IMR-90 (cell line): ENCODE measurements around the gene ARFGAP3. TPM values are rescaled to one million over a fixed set of nuclear protein-coding genes. Genes with fewer than 3 reads are reported as not detected.

Experiments
- ATAC-seq: fragments of 200-7000 bp; cut with Tn5 transposase; 2 replicates; pipeline ENCODE4 v1.9.1; 2020; ENCODE audit warnings: low read depth, mild to moderate bottlenecking, moderate library complexity
- BruUV-seq: library from RNA; stranded (reverse); fragments of 400-500 nt; replicated peaks from 2 replicates; lab custom pipeline; 2021; lab: Mats Ljungman, UMichigan
- CTCF ChIA-PET: fragments of 300-600 bp; formaldehyde crosslinking; extraction: SDS; loops from one replicate; lab custom pipeline; 2021; ENCODE audit warnings: antibody characterized with exemption; lab: Yijun Ruan, JAX
- POLR2A ChIA-PET: fragments of 300-600 bp; sonication (Branson Sonifier 250); formaldehyde crosslinking; loops from one replicate; lab custom pipeline; 2022; ENCODE audit warnings: antibody characterized with exemption; ENCODE audit not compliant: unreplicated experiment; lab: Charles Lee
- DNase-seq: peaks from one replicate; pipeline ENCODE4 v3.0.0; 2013
- H2AFZ ChIP-seq: replicated peaks from 2 replicates; pipeline ENCODE3; 2013; ENCODE audit warnings: low read length, mild to moderate bottlenecking; ENCODE audit not compliant: poor library complexity
- H2AK5ac ChIP-seq: 2 replicates; pipeline ENCODE4 v1.6.1; 2013; ENCODE audit warnings: low read depth, low read length, inconsistent platforms
- H2AK9ac ChIP-seq: replicated peaks from 2 replicates; pipeline ENCODE3; 2013; ENCODE audit warnings: mild to moderate bottlenecking, low read depth, low read length, moderate library complexity; ENCODE audit not compliant: poor library complexity
- H2BK120ac ChIP-seq: 2 replicates; pipeline ENCODE4 v1.6.1; 2013; ENCODE audit warnings: low read depth, low read length, inconsistent platforms
- H2BK15ac ChIP-seq: 3 replicates; pipeline ENCODE4 v1.6.1; 2013; ENCODE audit warnings: low read depth, low read length, inconsistent platforms
- H2BK20ac ChIP-seq: 2 replicates; pipeline ENCODE4 v1.6.1; 2013; ENCODE audit warnings: low read depth, mild to moderate bottlenecking, inconsistent platforms, low read length, moderate library complexity
- H2BK5ac ChIP-seq: 2 replicates; pipeline ENCODE4 v1.6.1; 2013; ENCODE audit warnings: mild to moderate bottlenecking, low read depth, low read length, inconsistent platforms; ENCODE audit not compliant: poor library complexity, severe bottlenecking
- H3K14ac ChIP-seq: replicated peaks from 2 replicates; pipeline ENCODE4 v1.6.1; 2013; ENCODE audit warnings: low read depth, low read length, inconsistent platforms
- H3K18ac ChIP-seq: 2 replicates; pipeline ENCODE4 v1.6.1; 2013; ENCODE audit warnings: low read depth, low read length, control low read depth
- H3K23ac ChIP-seq: 2 replicates; pipeline ENCODE4 v1.6.1; 2013; ENCODE audit warnings: low read depth, low read length, inconsistent platforms
- H3K27ac ChIP-seq: 2 replicates; pipeline ENCODE4 v1.5.1; 2013; ENCODE audit warnings: mild to moderate bottlenecking, control low read depth, low read length; ENCODE audit not compliant: insufficient read depth
- H3K27me3 ChIP-seq: 2 replicates; pipeline ENCODE4 v1.6.1; 2013; ENCODE audit warnings: low read length; ENCODE audit not compliant: control insufficient read depth, insufficient read depth
- H3K36me3 ChIP-seq: 2 replicates; pipeline ENCODE4 v1.6.1; 2013; ENCODE audit warnings: low read length, mixed read lengths; ENCODE audit not compliant: control insufficient read depth, insufficient read depth
- H3K4ac ChIP-seq: 2 replicates; pipeline ENCODE4 v1.6.1; 2013; ENCODE audit warnings: low read depth, low read length, inconsistent platforms
- H3K4me1 ChIP-seq: 2 replicates; pipeline ENCODE4 v1.6.1; 2013; ENCODE audit warnings: low read length, mixed read lengths; ENCODE audit not compliant: control insufficient read depth, insufficient read depth
- H3K4me2 ChIP-seq: 2 replicates; pipeline ENCODE4 v1.6.1; 2013; ENCODE audit warnings: low read depth, mild to moderate bottlenecking, control low read depth, low read length, moderate library complexity
- H3K4me3 ChIP-seq: 2 replicates; pipeline ENCODE4 v1.5.1; 2013; ENCODE audit warnings: low read depth, mild to moderate bottlenecking, control low read depth, low read length, moderate library complexity; ENCODE audit not compliant: insufficient read depth
- H3K56ac ChIP-seq: 2 replicates; pipeline ENCODE4 v1.6.1; 2013; ENCODE audit warnings: low read length, inconsistent platforms; ENCODE audit not compliant: insufficient read depth; ENCODE audit errors: extremely low read depth
- H3K79me1 ChIP-seq, 2 experiments: 2 replicates each; pipeline ENCODE4 v1.6.1; 2013; ENCODE audit warnings: low read length in 2 of 2, inconsistent platforms in 1 of 2, low read depth in 1 of 2
- H3K9ac ChIP-seq: 2 replicates; pipeline ENCODE4 v1.6.1; 2013; ENCODE audit warnings: low read depth, low read length, control low read depth
- H3K9me1 ChIP-seq: 2 replicates; pipeline ENCODE4 v1.6.1; 2013; ENCODE audit warnings: low read length, inconsistent platforms; ENCODE audit not compliant: insufficient read depth
- H3K9me3 ChIP-seq: 2 replicates; pipeline ENCODE4 v1.6.1; 2013; ENCODE audit warnings: low read length; ENCODE audit not compliant: control insufficient read depth, insufficient read depth
- H4K20me1 ChIP-seq: 2 replicates; pipeline ENCODE4 v1.6.1; 2013; ENCODE audit warnings: low read length, inconsistent platforms; ENCODE audit not compliant: insufficient read depth
- H4K5ac ChIP-seq: 2 replicates; pipeline ENCODE4 v1.6.1; 2013; ENCODE audit warnings: mild to moderate bottlenecking, low read depth, low read length, control low read depth
- H4K8ac ChIP-seq, 2 experiments: 2 replicates each; pipeline ENCODE4 v1.6.1; 2013; ENCODE audit warnings: low read depth in 2 of 2, low read length in 2 of 2, control low read depth in 1 of 2, inconsistent platforms in 1 of 2
- H4K91ac ChIP-seq: 2 replicates; pipeline ENCODE4 v1.6.1; 2013; ENCODE audit warnings: low read depth, low read length, inconsistent platforms; ENCODE audit not compliant: insufficient read depth
- BHLHE40 ChIP-seq: fragments of 150-350 bp; IDR thresholded peaks from 2 replicates; pipeline ENCODE4 v1.6.1; 2016; ENCODE audit warnings: mild to moderate bottlenecking, low read depth, low read length
- CHD1 ChIP-seq: IDR thresholded peaks from 2 replicates; pipeline ENCODE4 v1.6.1; 2012; ENCODE audit warnings: low read depth, low read length, improper control_type of control experiment
- FOS ChIP-seq: fragments of 150-350 bp; IDR thresholded peaks from 2 replicates; pipeline ENCODE4 v1.6.1; 2016; ENCODE audit warnings: low read depth, low read length
- MAFK ChIP-seq: IDR thresholded peaks from 2 replicates; pipeline ENCODE4 v1.6.1; 2012; ENCODE audit warnings: low read depth, low read length, improper control_type of control experiment
- RAD21 ChIP-seq: IDR thresholded peaks from 2 replicates; pipeline ENCODE4 v1.6.1; 2012; ENCODE audit warnings: low read length, improper control_type of control experiment
- RFX5 ChIP-seq: IDR thresholded peaks from 2 replicates; pipeline ENCODE4 v1.8.0; 2012; ENCODE audit warnings: low read depth, mild to moderate bottlenecking, low read length, moderate library complexity
- WGBS, 2 experiments: methylation state at CpG; one replicate each; pipeline versions ENCODE4 v1.1.5 to v1.1.7; 2013; ENCODE audit warnings: missing lambda C conversion rate in 2 of 2; ENCODE audit not compliant: insufficient read length in 1 of 2; ENCODE audit errors: extremely low coverage in 2 of 2; 5-methylcytosine and 5-hydroxymethylcytosine counted together
- dilution Hi-C: fragments of 300-500 bp; cut with HindIII; formaldehyde crosslinking; loops from one replicate; pipeline ENCODE4 v1.14.3; 2018; ENCODE audit warnings: low sequenced_read_pairs; ENCODE audit not compliant: unreplicated experiment
- in situ Hi-C: fragments of 300-500 bp; cut with MboI; formaldehyde crosslinking; loops from 3 replicates; pipeline ENCODE4 v1.14.3; 2019; ENCODE audit warnings: low sequenced_read_pairs, inconsistent platforms, mixed read lengths
- intact Hi-C: fragments of 100-400 bp; cut with micrococcal nuclease; formaldehyde crosslinking; loops from 2 replicates; pipeline ENCODE4 v1.10.0; 2022
- polyA plus RNA-seq, 3 experiments: library from polyadenylated mRNA; depleted of rRNA; stranded (reverse); fragments of >200 nt; gene quantifications; 2 replicates each; pipeline ENCODE4 v1.2.3, GENCODE V29; 2012; ENCODE audit warnings: low replicate concordance in 1 of 3
- total RNA-seq: library from RNA; depleted of rRNA; stranded (reverse); fragments of >200 nt; gene quantifications from 2 replicates; pipeline ENCODE4 v1.2.3, GENCODE V29; 2012
- TF ChIP-seq, protein P1 (sequence below): fragments of 150-350 bp; IDR thresholded peaks from 2 replicates; pipeline ENCODE4 v1.6.1; 2016; ENCODE audit warnings: low read depth, mild to moderate bottlenecking, low read length, moderate library complexity, borderline replicate concordance
- TF ChIP-seq, protein P2 (sequence below): conservative IDR thresholded peaks from 2 replicates; pipeline ENCODE4 v1.5.1; 2012; ENCODE audit warnings: mild to moderate bottlenecking, low read depth, low read length, improper control_type of control experiment

Gene ARFGAP3
- total and polyA plus RNA-seq, 2 of the 4 experiments (the other 2 are of a cell fraction): 50.0 to 70.1 TPM

DNA sequence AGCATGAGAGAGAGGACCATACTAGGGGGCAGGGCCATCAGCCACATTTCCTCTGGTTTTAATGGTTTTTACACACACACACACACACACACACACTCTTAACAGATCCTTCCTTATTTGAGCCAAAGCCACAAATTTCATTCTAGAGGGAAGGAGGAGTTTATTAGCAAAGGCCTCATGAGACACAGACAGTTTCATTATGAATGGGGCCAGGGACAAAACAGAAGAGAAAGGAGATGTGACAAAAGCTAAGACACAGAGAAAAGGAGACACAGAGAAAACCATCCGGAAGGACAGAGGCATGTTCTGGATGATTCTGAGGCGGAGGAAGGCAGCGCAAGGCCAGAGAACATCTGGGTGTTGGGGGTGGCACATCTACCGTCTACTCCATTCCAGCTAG is 32.2 kb upstream of the ARFGAP3 start:
- ChIA-PET CTCF (no interaction called here), POLR2A (no interaction called here)
- Histone ChIP-seq H3K14ac (no peak overlapping the region), H2AK9ac (no peak overlapping the region), H3K56ac (no peak overlapping the region), H4K5ac (no peak overlapping the region), H4K8ac (no peak overlapping the region), H3K79me1 (peaks cover 34 to 53% of the 10 kb centered on the region in 2 experiments), H3K4me1 (no peaks in the 10 kb centered on the region), H3K36me3 (peaks cover 45% of the 10 kb centered on the region), H3K9me1 (peaks cover 14% of the 10 kb centered on the region), H3K4me2 (no peak overlapping the region), H4K91ac (no peak overlapping the region), H3K9ac (no peak overlapping the region), H4K20me1 (peaks cover 11% of the 10 kb centered on the region; the same call in 1 of the 2 replicates), H3K27ac (no peak overlapping the region), H3K27me3 (no peaks in the 10 kb centered on the region), H3K4me3 (no peak overlapping the region), H2BK15ac (no peak overlapping the region), H2AK5ac (no peak overlapping the region), H3K18ac (no peak overlapping the region), H2BK20ac (no peak overlapping the region), H3K9me3 (no peaks in the 10 kb centered on the region), H3K23ac (no peak overlapping the region), H3K4ac (no peak overlapping the region), H2BK5ac (no peak overlapping the region), H2AFZ (no peak overlapping the region), H2BK120ac (no peak overlapping the region)
- WGBS, 2 experiments: 100% methylated on average over 2 of the region's 4 CpGs; no CpG with 5 or more reads in 1 of the 2 experiments
- in situ Hi-C loops (no loop called here), intact Hi-C loops (no loop called here), dilution Hi-C loops (no loop called here)
- ATAC-seq (no peak), DNase-seq (no peak)
- no TSS peak for BruUV-seq
- TF ChIP-seq, protein P1, sequence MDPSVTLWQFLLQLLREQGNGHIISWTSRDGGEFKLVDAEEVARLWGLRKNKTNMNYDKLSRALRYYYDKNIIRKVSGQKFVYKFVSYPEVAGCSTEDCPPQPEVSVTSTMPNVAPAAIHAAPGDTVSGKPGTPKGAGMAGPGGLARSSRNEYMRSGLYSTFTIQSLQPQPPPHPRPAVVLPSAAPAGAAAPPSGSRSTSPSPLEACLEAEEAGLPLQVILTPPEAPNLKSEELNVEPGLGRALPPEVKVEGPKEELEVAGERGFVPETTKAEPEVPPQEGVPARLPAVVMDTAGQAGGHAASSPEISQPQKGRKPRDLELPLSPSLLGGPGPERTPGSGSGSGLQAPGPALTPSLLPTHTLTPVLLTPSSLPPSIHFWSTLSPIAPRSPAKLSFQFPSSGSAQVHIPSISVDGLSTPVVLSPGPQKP: no peak
- TF ChIP-seq MAFK (no peak), FOS (no peak), BHLHE40 (no peak), RFX5 (no peak), RAD21 (no peak), CHD1 (no peak)
- TF ChIP-seq, protein P2, sequence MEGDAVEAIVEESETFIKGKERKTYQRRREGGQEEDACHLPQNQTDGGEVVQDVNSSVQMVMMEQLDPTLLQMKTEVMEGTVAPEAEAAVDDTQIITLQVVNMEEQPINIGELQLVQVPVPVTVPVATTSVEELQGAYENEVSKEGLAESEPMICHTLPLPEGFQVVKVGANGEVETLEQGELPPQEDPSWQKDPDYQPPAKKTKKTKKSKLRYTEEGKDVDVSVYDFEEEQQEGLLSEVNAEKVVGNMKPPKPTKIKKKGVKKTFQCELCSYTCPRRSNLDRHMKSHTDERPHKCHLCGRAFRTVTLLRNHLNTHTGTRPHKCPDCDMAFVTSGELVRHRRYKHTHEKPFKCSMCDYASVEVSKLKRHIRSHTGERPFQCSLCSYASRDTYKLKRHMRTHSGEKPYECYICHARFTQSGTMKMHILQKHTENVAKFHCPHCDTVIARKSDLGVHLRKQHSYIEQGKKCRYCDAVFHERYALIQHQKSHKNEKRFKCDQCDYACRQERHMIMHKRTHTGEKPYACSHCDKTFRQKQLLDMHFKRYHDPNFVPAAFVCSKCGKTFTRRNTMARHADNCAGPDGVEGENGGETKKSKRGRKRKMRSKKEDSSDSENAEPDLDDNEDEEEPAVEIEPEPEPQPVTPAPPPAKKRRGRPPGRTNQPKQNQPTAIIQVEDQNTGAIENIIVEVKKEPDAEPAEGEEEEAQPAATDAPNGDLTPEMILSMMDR: no peak
